Calu3 (cell line): ENCODE measurements around the gene POC1A. TPM values are rescaled to one million over a fixed set of nuclear protein-coding genes. Genes with fewer than 3 reads are reported as not detected.

Source experiments
- BruUV-seq: library from RNA; stranded (reverse); fragments of 400-500 nt; replicated peaks from 2 replicates; lab custom pipeline; 2021; lab: Mats Ljungman, UMichigan
- CTCF ChIA-PET: fragments of 300-600 bp; sonication (Branson Sonifier 250); formaldehyde crosslinking; loops from one replicate; lab custom pipeline; 2022; ENCODE audit warnings: antibody characterized with exemption; lab: Charles Lee
- DNase-seq: peaks from one replicate; pipeline ENCODE4 v3.0.0; 2022
- H3K27ac Mint-ChIP-seq: one replicate; pipeline ENCODE4 v1.8.0; 2022; ENCODE audit warnings: mixed read lengths; ENCODE audit not compliant: unreplicated experiment
- H3K27me3 Mint-ChIP-seq: one replicate; pipeline ENCODE4 v1.8.0; 2022; ENCODE audit warnings: mixed read lengths; ENCODE audit not compliant: unreplicated experiment
- H3K36me3 Mint-ChIP-seq: one replicate; pipeline ENCODE4 v1.8.0; 2022; ENCODE audit warnings: mild to moderate bottlenecking, moderate library complexity, mixed read lengths; ENCODE audit not compliant: insufficient read depth, unreplicated experiment
- H3K4me1 Mint-ChIP-seq: one replicate; pipeline ENCODE4 v1.8.0; 2022; ENCODE audit warnings: mild to moderate bottlenecking, low read depth, mixed read lengths; ENCODE audit not compliant: unreplicated experiment
- H3K4me3 Mint-ChIP-seq: one replicate; pipeline ENCODE4 v1.8.0; 2022; ENCODE audit warnings: mild to moderate bottlenecking, low read depth, moderate library complexity, mixed read lengths; ENCODE audit not compliant: unreplicated experiment
- H3K9me3 Mint-ChIP-seq: one replicate; pipeline ENCODE4 v1.8.0; 2022; ENCODE audit warnings: low read depth, mixed read lengths; ENCODE audit not compliant: unreplicated experiment
- intact Hi-C: fragments of 100-400 bp; cut with micrococcal nuclease; formaldehyde crosslinking; loops from one replicate; pipeline ENCODE4 v1.10.0; 2022; ENCODE audit not compliant: unreplicated experiment
- total RNA-seq: library from RNA; stranded (reverse); gene quantifications from 2 replicates; pipeline ENCODE4 v1.2.3, GENCODE V29; 2022
- TF ChIP-seq, protein P1 (sequence below): fragments of 200-600 bp; IDR thresholded peaks from one replicate; pipeline ENCODE4 v1.8.0; 2022; ENCODE audit warnings: antibody characterized with exemption; ENCODE audit not compliant: unreplicated experiment

Gene POC1A
- total RNA-seq, 1 experiment from 2014 or later, result 26.9 TPM

DNA sequence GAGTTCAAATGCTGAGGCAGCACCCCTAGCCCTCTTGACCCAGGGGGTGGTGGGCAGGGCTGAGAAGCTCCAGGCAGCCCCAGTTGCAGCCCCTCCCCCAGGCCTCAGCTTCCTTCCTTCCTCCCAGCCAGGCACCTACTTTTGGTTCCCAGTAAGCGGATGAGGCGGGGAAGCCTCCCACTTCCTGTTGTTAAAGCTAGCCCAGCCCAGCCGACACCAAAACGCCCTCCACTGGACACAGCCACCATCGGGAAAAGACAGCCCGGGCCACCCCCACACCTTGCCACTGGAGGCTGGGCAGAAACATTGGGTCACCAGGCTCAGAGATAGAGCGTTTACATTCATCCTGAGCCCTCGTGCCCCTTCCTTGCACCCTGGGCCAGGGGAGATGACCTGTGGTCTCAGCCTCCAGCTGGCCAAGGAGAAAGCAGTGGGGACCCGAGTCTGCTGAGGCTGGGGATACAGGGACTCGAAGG lies 101.4 kb downstream of the POC1A start:
- no peaks in the 10 kb centered on the region for H3K27me3 Mint-ChIP-seq
- no peak for DNase-seq
- H3K27ac Mint-ChIP-seq, result no peak overlapping the region
- peaks cover 37% of the 10 kb centered on the region for H3K36me3 Mint-ChIP-seq
- CTCF ChIA-PET, result interaction anchor here (1.0 to 1.6 kb wide), 3 partner anchors 47 to 90 kb away, joined by 3 to 5 read pairs (median 4); no protein-coding TSS in a partner anchor
- no peaks in the 10 kb centered on the region for H3K9me3 Mint-ChIP-seq
- BruUV-seq, result no TSS peak
- H3K4me3 Mint-ChIP-seq, result no peak overlapping the region
- peaks cover 19% of the 10 kb centered on the region for H3K4me1 Mint-ChIP-seq
- TF ChIP-seq, protein P1, sequence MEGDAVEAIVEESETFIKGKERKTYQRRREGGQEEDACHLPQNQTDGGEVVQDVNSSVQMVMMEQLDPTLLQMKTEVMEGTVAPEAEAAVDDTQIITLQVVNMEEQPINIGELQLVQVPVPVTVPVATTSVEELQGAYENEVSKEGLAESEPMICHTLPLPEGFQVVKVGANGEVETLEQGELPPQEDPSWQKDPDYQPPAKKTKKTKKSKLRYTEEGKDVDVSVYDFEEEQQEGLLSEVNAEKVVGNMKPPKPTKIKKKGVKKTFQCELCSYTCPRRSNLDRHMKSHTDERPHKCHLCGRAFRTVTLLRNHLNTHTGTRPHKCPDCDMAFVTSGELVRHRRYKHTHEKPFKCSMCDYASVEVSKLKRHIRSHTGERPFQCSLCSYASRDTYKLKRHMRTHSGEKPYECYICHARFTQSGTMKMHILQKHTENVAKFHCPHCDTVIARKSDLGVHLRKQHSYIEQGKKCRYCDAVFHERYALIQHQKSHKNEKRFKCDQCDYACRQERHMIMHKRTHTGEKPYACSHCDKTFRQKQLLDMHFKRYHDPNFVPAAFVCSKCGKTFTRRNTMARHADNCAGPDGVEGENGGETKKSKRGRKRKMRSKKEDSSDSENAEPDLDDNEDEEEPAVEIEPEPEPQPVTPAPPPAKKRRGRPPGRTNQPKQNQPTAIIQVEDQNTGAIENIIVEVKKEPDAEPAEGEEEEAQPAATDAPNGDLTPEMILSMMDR, result no peak
- intact Hi-C loops, result no loop called here

DNA sequence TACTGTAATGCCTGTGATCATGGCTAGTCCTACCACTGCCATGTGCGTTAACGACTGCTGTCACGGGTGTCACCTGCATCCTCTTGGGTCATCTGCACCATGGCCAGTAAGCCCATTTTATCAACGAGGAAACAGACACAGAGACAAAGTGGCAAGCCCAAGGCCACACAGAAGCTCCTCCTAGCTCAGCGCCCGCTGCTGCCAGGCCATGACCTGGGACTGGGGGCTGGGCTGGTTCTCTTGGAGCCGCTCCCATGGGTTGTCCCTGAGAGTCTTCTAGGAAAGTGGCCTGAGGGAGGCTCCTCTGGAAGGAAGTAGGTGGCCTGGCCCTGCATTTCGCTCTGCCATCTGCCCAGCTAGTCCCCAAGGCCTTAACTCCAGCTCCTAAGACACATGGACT lies 102.8 kb downstream of the POC1A start:
- intact Hi-C loops, result no loop called here
- no peak overlapping the region for H3K27ac Mint-ChIP-seq
- no TSS peak for BruUV-seq

DNA sequence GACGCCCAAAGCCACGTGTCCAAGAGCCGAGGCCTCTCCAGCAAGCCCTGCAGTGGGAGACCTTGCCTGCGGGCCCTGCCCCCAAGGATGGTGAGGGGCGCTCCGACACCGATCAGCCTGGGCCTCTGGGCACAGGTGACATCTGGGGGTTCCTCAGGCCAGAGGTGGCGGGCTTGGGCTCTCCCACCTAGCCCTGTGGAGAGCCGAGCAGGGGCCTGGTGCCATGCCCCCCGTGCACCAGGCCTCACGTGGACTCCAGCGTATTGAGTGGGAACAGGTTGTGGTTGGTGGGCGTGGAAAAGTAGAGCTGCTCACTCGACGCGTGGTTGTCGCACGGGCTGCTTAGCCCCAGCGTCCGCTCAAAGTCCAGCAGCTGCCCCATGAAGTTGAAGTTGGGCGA lies 103.7 kb downstream of the POC1A start:
- intact Hi-C loops, result no loop called here
- no TSS peak for BruUV-seq
- Mint-ChIP-seq H3K4me1 (peaks cover 30% of the 10 kb centered on the region), H3K27ac (no peak overlapping the region), H3K9me3 (no peaks in the 10 kb centered on the region), H3K27me3 (no peaks in the 10 kb centered on the region), H3K4me3 (no peak overlapping the region), H3K36me3 (peaks cover 17% of the 10 kb centered on the region)
- CTCF ChIA-PET, result no interaction called here
- DNase-seq, result no peak
- TF ChIP-seq, protein P1, result no peak

More for the DNA sequence above, 102.8 kb downstream of the POC1A start:
- TF ChIP-seq, protein P1, result no peak
- Mint-ChIP-seq H3K9me3 (no peaks in the 10 kb centered on the region), H3K4me1 (peaks cover 26% of the 10 kb centered on the region), H3K27me3 (no peaks in the 10 kb centered on the region), H3K4me3 (no peak overlapping the region), H3K36me3 (peaks cover 24% of the 10 kb centered on the region)
- CTCF ChIA-PET, result interaction anchor here (0.6 kb wide), 1 partner anchor 227 kb away, joined by 4 read pairs; the partner anchor contains the start of gene WDR82
- DNase-seq, result no peak

DNA sequence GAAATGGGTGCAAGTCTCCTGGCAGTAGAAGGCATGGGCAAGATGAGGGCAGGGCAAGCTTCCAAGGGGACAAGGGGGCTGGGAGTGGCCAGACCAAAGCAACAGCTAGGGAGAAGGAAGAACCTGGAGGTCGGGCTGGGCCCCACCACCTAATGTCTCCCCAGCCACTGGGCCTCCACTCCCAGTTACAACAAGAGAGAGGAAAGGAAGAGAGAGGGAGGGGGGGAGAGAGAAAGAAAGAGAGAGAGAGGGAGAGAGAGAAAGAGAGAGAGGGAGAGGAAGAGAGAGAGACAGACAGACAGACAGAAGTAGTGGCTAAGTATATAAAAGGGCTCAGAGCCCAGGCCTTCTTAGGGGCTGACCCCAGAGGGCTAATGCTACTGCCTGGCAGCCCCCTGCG lies 104.7 kb downstream of the POC1A start:
- CTCF ChIA-PET, result interaction anchor here (0.7 kb wide), 1 partner anchor 26 kb away, joined by 7 read pairs; no protein-coding TSS in a partner anchor
- H3K36me3 Mint-ChIP-seq, result peaks cover 12% of the 10 kb centered on the region
- TF ChIP-seq, protein P1, result no peak
- no peaks in the 10 kb centered on the region for H3K9me3 Mint-ChIP-seq
- intact Hi-C loops, result no loop called here
- H3K27me3 Mint-ChIP-seq, result no peaks in the 10 kb centered on the region
- DNase-seq, result no peak
- no peak overlapping the region for H3K4me3 Mint-ChIP-seq
- no TSS peak for BruUV-seq
- H3K27ac Mint-ChIP-seq, result no peak overlapping the region
- peaks cover 27% of the 10 kb centered on the region for H3K4me1 Mint-ChIP-seq
